GM21360 (cell line): Measurements from ENCODE around the gene TRAK1.

Experiments
- ATAC-seq: cut with Tn5 transposase; IDR thresholded peaks from one replicate; pipeline ENCODE4 v1.9.1; 2021; ENCODE audit warnings: mild to moderate bottlenecking, moderate library complexity; ENCODE audit not compliant: unreplicated experiment

TRAK1 gene, protein sequence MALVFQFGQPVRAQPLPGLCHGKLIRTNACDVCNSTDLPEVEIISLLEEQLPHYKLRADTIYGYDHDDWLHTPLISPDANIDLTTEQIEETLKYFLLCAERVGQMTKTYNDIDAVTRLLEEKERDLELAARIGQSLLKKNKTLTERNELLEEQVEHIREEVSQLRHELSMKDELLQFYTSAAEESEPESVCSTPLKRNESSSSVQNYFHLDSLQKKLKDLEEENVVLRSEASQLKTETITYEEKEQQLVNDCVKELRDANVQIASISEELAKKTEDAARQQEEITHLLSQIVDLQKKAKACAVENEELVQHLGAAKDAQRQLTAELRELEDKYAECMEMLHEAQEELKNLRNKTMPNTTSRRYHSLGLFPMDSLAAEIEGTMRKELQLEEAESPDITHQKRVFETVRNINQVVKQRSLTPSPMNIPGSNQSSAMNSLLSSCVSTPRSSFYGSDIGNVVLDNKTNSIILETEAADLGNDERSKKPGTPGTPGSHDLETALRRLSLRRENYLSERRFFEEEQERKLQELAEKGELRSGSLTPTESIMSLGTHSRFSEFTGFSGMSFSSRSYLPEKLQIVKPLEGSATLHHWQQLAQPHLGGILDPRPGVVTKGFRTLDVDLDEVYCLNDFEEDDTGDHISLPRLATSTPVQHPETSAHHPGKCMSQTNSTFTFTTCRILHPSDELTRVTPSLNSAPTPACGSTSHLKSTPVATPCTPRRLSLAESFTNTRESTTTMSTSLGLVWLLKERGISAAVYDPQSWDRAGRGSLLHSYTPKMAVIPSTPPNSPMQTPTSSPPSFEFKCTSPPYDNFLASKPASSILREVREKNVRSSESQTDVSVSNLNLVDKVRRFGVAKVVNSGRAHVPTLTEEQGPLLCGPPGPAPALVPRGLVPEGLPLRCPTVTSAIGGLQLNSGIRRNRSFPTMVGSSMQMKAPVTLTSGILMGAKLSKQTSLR

DNA sequence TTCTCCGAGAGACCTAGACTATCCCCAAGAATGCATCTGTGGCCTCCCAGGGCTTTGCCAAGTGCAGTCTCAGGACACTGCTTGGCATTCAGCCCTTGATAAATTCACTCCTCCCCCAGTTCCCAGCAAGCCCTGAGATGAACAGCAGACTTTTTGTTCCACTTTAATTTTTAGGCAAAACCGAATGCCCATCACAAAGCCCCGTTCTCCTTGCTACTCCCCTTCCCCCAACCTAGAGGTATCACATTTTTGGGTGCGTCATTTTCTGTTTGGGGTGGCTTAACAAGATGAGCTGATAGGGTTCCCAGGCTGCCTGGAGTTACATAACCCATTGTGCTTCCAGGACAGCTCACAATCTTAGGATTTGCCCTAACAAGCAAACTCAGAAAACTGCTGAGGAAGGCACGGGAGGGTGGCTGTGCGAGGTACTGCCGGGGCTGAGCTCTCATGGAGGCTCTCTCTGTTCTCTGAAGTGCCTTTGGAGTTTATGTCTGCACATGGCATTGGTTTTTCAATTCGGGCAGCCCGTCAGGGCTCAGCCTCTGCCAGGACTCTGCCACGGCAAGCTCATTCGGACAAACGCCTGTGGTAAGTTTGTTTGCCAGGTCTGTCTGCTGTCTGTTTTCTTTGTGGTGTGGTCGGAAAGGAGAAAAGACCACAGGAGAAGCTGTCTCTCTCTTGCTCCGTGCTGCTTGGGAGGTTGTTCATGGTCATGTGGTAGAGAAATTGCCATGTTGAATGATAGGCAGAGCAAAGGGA lies at the start of gene TRAK1:
Gene TRAK1, plus strand, starts transcription at position 385 of the 759 bp plus-strand sequence. Its CDS starts 113 bp downstream, at position 498.
- no peak for ATAC-seq

DNA sequence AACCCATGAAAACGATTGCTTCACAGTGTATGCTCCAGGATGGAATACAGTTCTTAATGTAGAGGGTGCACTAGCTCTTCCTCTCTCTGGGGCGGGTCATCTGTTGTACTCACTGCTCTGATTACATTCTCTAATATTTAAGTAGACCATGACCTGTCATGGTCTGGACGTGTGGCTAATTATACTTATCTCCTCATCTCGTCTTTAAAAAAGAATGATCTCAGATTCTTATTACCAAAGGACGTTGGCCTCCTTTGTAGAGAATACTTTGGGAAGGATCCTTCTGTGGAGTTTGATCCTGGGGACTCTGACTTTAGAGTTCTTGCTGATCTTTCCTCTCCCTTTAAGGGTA lies 48.4 kb upstream of the TRAK1 start:
- ATAC-seq = no peak

DNA sequence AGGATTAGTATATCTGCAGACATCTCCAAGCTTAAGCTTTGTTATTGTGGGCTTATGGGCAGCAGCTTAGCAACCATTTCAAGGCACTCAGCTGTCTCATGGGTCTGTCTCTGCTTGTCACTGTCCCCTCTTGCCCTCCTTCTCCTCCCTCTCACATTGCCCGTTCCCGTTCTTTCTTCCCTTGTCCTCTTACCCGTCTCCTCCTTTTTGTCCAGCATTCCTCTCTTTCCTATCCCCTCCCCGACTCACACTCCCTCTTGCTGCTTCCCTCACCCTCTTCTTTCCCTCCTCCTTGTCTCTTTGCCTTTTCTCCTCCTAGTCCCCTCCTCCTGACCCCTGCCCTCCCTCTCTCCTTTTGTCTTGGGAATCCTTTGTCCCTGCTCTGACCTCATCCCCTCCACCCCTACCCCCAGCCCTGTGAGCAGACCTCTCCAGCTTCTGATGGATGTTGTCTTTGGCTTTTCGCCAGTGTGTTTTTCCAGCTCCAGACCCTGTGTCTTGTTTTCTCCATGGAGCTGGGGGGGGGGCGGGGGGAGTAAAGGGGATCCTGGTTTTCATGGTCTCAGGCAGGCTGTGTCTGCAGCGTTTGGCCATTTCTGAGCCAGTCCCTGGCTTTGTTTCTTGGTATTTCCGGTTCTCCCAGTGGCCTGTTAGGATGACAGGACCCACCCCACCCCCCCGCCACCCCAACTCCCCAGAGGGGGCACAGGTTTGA lies 47.9 kb upstream of the TRAK1 start:
- ATAC-seq = no peak

DNA sequence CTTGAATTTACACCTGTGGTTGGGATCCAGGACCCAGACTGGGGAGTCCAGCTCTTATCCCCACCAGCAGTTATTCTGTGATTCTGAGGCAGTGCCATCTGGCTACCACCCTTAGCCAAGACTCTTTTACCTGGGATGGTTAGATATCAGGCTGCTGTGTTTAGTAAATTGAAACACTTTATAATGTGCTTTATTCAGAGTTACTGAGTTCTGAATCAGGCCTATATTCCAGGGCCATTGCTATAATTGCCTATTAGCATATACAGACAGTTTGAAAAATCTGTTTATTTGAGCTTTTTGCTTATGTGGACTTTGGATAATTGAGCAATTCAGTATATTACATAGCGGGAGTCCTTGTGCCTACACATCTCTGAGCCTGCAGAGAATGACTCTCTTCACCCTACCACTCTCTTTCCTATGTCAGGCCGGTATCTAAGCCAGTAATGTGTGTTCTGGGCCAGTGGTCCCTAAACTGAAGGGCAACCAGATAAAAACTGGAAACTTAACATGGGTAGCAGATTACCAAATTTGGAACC lies 45.4 kb upstream of the TRAK1 start:
- ATAC-seq = no peak

DNA sequence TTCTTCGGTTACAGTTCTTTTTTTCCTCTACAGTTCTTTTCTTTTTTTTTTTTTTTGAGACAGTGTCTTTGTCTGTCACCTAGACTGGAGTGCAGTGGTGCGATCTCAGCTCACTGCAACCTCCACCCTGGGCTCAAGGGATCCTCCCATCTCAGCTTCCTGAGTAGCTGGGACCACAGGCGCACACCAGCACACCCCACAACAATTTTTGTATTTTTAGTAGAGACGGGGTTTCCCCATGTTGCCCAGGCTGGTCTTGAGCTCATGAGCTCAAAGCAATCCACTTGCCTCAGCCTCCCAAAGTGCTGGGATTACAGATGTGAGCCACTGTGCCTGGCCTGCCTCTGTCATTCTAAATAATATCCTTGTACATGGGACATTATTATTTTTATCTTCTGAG lies 42.6 kb upstream of the TRAK1 start:
- peak; percentile 39 for ATAC-seq

DNA sequence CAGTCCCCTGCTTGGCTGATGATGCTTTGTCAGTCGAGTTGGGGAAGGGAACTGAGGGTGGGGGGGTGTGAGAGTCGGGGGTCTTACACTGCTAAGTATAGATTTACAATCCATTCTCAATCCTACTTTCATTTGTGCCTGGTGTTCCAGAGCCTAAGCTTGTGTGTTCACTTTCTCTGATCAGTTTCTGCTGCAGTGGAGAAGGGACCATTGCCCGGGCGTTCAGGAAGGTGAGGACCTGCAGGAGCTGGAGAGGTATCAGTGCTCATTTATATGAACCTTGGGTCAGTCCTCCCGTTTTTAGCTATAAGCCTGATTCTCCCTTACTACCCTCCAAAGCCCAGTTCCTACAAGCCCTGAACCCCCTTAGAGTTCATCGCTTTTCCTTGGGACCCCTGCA lies 41.0 kb upstream of the TRAK1 start:
- ATAC-seq = no peak

DNA sequence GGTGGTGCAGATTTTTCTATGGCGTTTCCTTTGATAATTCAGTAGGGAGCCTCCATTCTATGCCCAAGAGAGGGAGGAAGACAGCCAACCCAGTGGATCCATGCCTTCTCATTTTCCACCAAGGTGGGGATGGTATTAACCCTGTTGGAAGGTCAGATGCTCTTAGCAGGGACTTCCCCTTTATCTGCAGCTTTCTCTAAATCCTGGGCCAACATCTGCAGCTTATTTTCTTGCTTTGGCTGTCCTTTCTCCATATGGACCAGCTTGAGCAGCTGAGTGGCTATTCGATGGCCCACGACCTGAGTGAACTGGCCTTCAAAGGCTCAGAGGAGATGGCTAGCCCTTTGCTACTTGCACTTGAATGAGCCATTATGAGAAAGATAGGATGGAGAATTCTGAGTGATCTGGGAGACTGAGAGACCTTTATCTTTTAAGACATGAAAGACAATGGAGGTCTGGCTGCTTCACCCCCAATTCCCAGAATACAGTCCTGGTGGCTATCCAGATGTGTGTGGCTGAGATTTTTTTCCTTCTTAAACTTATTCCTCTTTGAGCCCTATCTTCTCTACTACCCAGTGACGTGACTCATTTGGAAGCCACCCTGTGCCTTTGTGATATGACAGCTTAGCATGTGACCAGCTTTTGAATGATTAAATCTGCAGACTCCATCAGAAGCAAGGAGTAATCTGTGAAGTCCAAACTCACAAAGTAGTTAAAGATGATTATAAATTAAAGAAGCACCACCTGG lies 39.6 kb upstream of the TRAK1 start:
- ATAC-seq = no peak

DNA sequence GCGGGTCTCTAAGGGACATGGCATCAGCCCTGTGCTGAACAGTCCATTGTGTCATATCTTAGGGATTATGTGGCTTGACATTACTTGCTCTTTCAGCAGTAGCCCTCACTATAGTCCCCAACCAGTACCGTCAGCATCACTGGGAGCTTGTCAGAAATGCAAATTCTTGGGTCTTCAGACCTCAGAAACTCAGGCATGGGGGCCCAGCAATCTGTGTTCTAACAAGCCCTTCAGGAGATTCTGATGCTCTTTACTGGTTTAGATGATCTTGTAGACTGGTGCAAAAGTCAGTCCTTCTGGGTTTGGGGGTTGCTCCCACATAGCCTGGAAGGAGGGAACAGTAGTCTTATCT lies 39.0 kb upstream of the TRAK1 start:
- no peak for ATAC-seq

DNA sequence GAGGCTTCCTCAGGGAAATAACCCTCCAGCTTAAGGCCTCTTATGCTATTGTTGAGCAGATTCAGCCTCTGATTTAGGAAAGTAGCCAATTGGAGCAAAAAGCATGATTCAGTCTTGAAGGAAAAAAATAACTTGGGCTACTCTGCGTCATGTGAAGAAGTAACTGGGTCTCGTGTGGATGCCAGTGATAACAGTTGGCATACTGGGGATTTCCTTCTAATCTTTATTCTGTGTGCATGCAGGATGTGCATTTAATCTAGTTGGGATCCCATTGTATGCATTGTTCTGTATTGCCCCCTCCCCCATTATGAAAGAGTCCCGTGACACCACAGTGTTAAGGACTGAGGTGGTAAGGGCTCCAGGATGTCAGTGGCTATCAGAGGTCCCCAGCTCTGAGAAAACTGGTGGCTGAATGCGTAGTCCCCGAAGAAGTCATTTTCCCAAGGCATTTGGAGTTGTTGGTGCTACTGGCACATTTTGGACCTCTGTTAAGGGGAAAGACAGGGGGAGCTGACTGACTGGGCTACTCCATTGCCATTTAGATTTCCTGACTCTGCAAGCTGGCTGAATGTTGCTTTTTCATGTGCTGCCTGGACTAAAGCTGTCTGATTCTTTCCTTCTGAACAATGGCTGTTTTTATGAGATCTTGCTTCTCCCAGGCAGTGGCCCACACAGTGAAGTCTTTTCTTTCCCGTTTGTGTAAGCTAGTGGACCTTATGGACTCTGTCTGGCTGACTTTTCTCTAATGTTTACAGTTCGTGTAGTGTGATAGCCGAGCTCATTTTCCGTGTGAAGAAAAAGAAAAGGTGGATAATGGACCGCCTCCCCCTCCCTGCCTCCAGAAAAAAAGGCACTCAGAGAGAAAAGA lies 38.4 kb upstream of the TRAK1 start:
- no peak for ATAC-seq

DNA sequence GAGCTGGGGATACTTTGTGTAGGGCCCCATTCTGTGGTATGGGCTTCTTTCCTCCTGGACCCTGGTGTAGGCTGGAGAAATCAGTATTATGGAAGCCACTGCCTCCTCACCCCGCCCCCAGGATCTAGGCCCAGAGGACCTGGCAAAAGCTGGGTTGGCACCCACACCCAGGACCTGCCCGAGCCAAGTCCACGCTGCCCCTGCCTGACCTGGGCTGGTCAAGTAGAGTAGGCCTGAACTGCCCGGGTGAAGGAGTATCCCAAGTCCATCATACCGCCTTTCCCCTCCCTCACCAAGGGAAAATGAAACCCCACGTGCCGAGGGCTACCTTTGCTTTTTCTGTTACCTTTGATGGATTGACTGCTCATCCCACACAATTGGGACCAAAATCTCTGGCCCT lies 37.7 kb upstream of the TRAK1 start:
- no peak for ATAC-seq

DNA sequence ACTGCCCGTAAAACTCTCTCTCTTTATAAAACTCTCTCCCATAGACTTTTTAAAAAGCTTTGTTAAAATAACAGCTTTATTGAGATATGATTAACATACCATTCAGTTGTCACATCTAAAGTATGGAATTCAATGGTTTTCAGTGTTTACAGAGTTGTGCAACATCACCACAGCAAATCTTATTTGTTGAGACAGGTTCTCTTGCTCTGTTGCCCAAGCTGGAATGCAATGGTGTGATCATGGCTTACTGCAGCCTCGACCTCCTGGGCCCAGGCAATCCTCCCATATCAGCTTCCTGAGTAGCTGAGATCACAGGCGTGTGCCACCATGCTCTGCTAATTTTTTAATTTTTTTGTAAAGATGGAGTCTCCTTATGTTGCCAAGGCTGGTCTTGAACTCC lies 35.9 kb upstream of the TRAK1 start:
- no peak for ATAC-seq

DNA sequence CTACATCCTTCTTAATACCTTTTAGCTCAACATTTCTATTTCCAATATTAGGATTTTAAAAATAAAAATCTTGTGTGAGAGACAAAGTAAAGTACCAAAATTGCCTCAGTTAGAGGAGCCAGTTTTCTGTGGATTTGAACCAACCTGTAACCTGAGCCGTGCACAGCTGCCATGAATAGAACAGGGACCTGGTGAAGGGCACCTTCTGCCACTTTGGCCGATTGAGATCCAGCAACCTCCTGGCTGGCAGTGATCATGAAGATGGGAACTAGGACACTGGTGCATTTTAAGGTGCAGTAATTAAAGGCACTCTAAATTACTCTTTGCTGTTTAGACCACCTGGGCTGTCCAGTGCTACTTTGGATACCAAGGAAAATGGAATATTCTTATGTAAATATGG lies 34.3 kb upstream of the TRAK1 start:
- ATAC-seq = no peak

DNA sequence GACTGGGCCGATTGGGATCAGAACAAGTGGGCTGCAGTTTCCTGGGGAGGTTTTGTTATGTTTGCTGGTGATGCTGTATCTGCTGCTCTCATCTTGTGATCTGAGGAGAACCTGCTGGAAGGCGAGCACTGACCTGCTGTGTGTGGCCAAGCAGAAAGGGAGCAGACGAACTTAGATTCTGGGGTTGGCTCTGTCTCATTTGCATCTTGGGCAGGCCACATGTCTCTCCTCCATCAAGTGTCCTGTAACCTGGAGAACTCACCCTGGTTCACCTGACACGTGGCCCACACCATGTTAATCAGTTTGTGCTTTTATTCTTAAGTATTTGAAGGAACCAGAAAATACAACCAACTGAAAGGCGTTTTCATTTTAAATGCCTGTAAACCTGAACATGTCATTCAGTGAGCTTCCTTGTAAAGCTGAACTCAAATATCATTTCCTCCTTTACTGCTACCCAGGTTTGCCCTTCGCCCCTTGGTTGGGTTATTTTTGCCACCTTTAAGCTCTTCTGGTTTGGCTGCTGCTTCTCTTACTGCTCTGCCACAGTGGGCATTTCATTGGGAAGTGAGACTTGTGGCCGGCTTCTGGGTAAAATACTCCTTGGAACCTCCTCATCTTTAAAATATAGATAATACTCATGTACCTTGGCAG lies 33.5 kb upstream of the TRAK1 start:
- ATAC-seq = peak; percentile 81

DNA sequence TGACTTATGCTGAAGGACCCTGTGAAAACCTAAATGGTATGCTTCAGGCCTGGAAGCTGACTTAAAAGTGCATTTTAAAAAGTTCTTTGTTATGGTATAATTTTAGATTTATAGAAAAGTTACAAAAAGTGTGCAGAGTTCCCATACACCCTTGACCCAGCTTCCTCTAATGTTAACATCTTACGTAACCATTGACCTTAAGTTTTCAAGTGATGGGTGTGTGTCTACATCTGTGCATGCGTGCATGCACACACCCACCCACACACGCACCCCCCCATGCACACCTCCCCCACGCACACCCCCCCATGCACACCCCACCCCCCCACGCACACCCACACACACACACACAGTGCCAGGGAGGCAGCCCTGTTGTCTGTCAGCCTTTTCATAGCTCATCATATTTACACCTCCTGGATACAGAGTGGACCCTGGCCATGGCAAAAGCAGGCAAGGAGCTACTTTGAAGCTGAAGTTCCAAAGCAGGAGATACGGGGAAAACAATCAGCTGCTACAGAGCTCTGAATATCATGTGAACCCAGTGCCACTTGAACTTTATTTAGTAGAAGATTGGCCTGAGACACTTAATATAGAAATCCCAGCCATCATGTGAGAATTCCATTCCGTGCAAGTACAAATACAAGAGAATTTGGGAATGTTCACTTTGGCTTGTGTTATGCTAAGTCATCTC lies 30.0 kb upstream of the TRAK1 start:
- ATAC-seq = no peak

DNA sequence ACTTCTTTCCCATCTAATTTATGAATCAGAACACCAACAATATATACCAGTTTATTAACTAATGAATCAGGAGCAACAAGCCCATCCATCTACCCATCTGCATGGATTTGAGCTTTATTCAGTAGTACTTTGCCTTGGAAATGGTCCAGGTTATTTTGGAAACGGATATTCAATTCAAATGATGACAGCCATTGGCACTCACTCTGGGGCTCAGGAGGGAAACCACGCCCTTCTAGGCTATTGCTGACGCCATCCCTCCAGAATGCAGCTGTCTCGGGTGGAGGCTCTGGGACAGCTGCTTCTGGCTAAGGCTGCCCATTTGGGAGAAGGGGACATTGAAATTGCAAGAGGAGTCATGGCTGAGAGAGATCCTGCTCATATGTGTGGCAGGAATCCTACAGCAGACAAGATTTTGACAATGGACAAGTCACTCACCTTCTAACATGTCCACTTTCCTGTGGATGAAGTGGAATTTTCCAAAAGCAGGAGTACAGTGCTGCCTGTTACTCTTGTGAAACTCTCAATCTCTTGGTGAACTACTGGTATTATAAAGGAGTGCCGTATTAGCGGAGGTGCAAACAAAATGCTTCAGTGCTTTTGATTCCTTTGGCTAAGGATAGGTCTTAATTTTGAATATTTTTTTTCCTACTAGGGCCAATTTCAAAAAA lies 29.3 kb upstream of the TRAK1 start:
- no peak for ATAC-seq

DNA sequence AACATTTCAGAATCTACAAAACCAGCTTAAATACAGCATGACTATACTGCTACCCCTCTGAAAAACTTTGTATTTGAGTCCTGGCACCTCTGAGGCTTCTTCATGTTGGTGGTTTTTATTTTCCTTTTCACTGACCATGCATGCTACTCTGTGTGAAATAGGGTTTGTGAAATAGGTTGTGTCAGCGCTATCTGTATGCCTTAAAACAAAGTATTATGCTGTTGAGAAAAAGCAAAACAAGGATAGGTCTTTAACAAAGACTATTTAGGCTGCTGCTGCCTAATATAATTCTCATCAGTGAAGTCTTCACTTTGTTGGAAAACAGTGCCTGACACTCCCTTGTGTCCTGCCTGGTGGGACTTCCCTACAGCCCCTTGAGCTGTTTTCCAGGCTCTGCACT lies 28.7 kb upstream of the TRAK1 start:
- ATAC-seq = no peak

DNA sequence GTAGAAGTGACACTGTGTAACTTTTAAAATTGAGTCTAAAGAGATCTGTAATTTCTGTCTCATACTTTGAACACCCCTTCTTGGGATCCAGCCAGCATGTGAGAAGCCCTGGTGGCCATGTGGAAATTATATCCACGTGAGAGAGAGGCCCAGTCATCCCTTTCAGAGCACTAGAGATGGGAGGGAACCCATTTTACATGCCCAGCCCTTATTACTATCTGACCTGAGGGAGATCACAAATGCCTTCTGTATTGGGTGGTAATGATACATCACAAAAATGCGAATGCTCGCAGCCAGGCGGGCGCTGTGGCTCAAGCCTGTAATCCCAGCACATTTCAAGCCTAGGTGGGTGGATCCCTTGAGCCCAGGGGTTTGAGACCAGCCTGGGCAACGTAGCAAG lies 27.3 kb upstream of the TRAK1 start:
- no peak for ATAC-seq
